Fibroblast of lung (primary cell): ENCODE measurements around the gene ASAP2.

Source experiments
- CTCF ChIP-seq, 2 donors: IDR thresholded peaks in 1 of 2; conservative IDR thresholded peaks in 1 of 2; 1 replicate in 1 of 2; 2 replicates in 1 of 2; pipeline ENCODE4 v1.5.1; 2011 to 2012; ENCODE audit warnings: low read length in 2 of 2, control low read depth in 1 of 2, inconsistent platforms in 1 of 2, low read depth in 1 of 2, mild to moderate bottlenecking in 1 of 2
- EZH2 ChIP-seq: IDR thresholded peaks from 2 replicates; pipeline ENCODE4 v1.5.1; 2012; ENCODE audit warnings: low read length, control low read depth, mild to moderate bottlenecking; ENCODE audit errors: missing control alignments

- TF ChIP-seq EZH2 (no peak), CTCF (conservative IDR thresholded peaks at IDR 0.05 in 1 of 2, IDR thresholded peaks at IDR 0.05 in 1 of 2; ENCODE audit: low read depth in 1 of 2, low read length in 2 of 2) (no peak)
Measured at GRCh38 chr2:9344434-9344833, 137.8 kb downstream of the ASAP2 start.
